ENCODE data around the gene HDAC2.

The HDAC2 gene

DNA sequence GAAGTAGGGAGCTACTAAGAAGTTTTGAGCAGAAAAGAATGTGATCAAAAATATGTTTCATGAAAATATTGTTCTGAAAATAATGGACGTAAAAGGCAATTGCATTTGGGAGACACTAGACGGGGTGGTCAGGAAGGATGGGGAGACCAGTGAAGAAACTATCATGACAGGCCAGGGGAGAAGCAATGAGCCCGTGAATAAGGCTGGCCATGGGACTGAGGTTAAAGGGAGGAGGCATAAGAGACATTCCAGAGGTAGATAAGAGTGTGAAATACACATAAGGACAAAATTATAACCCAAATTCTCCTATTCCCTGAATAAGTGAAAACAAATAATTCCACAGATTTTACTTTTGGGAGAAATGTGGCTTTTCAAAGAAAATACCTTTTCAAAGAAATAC lies 62.1 kb downstream of the HDAC2 start:
- no peak for DNase-seq

GRCh38 chr6:113907102-113907815 lies 63.7 kb downstream of the HDAC2 start:
- no peak for DNase-seq

DNA sequence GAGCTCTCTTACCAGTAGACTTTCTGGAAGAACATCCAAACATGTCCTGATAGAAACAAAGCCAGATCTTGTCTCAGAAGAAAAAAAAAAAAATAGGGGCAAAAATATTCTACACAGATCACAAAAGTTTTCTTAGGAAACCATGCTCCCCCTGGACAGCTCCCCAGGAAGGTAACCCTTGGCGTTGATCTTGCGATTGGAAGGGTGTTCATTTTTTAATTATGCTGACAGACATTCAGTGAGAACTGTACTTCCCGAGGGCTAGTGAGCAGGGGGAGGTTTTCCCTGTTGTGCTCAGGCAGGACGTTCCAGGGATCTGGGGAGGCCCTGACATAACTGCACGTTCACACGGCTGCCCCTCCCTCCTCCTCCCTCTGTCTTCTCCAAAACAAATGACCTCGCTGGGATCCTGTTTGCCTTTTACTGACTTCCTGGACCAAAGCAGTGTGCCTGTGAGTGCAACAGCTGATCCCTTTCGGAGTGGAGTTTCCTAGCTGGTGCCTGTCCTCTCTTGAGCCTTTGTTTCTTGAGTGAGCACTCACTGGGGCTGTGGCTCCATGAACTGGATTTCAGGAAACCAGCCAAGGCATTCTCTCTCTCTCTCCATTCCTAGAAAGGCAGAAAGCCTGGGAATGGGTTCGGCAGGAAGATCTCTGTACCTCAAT lies 67.2 kb downstream of the HDAC2 start:
- no peak for DNase-seq

DNA sequence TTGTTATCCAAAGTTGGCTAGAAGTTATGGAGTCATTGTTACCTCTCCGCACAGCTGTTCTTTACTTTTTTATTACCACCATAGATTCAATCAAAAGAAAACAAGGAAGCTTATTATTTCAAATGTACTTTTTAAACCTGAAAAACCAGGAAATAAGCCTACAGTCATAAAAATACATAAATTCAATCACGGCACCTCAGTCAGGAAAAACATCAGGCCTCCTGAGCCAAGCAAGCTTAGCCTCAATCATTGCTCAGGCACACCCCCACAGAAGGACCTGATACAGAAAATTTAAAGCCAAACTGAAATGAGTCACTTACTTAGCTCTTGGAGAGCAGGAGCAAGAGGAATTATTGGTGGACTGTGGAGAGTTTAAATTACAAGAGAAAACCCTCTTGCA lies 69.5 kb downstream of the HDAC2 start:
- DNase-seq: no peak

- no peak for DNase-seq
Observed at GRCh38 chr6:113894712-113895674, 76.0 kb downstream of the HDAC2 start.

- DNase-seq: no peak
Observed at GRCh38 chr6:113893866-113894265, 77.1 kb downstream of the HDAC2 start.

DNA sequence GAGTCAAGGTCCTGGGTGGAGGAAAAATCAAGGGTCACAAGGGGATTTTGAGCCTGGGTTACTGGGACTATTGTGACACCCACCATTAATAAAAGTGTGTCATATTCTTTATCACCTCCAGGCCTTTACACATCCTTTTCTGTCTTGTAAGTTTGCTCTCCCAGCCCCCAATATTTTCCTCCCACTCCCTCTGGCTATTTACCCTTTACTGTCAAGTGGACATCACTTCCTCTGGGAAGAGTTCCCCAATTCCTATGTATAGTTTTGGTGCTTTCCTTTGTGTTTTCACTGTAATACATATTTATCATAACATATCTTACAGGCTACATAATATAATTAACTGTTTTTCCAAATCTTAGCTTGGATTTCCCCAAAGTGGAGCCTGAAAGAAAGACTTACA lies 77.5 kb downstream of the HDAC2 start:
- DNase-seq: no peak

DNA sequence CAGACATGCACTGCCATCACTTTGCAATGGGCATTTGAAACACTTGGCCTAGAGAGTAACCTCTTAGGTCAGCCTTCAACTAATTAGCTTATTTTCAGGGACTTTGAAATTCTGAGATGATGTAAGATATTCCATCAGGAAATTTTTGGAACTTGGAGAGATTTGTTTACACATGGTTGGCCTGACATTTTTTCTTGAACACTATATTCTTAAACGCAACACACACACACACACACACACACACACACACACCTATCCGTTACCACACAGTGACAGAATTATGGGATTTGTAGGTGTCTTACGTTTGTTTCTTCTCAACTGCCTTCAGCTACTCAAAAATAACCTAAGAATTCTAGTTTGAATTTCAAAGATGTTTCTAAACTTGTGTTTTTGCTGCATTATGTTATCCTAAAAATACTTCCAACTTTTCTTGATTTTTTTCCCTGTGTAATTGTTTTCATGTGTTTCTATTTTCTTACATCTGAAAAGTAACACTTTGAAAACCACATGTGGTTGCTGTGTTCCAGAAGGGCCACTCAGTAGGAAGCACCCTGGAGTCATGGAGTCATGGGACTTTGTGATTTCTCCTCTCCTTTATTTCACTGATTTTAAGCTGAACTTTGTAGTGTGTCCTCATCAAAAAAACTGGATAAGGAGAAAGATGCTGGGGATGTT lies 81.9 kb downstream of the HDAC2 start:
- DNase-seq: no peak

DNA sequence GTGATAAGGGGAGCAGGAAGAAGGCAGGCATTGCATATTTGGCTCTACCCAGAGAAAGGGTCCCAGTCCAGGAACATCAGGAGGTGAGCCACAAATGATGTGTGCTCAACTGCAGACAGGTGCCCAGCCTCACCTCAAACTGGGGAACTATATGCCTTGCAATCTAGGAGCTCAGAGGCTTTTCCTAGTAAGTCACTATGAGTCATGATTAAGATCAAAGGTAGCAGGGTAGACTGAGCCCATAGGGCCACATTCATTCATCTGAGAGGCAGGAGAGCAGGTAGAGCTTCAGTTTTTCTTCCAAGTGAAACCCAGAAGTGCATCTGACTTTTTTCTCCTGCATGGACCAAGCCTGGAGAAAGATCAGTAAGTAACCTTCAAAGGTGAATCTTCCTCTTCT lies 82.5 kb downstream of the HDAC2 start:
- DNase-seq: no peak

- no peak for DNase-seq
Observed at GRCh38 chr6:113886512-113886911, 84.4 kb downstream of the HDAC2 start.

DNA sequence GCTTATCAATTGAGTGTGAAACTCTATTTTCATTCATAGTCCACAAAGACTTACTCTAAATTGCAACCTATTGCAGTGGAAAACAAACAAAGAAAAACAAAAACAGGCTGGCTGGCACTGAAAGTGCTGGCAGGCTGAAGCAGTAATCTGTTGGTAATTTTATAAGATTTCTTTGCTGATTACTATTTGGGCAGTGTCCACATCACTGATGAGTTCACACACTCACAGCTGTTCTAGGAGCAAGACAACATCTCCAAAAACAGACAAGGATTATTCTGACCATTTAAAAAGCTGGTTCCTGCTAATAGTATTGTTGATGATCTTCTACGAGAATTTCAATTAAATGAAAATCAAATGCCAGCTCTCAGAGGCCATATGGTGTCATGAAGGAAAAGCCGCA lies 86.9 kb downstream of the HDAC2 start:
- DNase-seq: no peak
